HG03175 (cell line): ENCODE measurements around the gene NCAPG2.
A peak's percentile ranks its signal among the peaks of the same experiment; 100 is the strongest.

ENCODE experiments used
- ATAC-seq: cut with Tn5 transposase; IDR thresholded peaks from one replicate; pipeline ENCODE4 v1.9.1; 2021; ENCODE audit warnings: mild to moderate bottlenecking, moderate library complexity; ENCODE audit not compliant: unreplicated experiment

Gene NCAPG2

GRCh38 chr7:158606129-158606528 is 98.5 kb downstream of the NCAPG2 start:
- no peak for ATAC-seq

- ATAC-seq = peak; percentile 30
These were observed 100.5 kb downstream of the NCAPG2 start for GRCh38 chr7:158603773-158604755.

DNA sequence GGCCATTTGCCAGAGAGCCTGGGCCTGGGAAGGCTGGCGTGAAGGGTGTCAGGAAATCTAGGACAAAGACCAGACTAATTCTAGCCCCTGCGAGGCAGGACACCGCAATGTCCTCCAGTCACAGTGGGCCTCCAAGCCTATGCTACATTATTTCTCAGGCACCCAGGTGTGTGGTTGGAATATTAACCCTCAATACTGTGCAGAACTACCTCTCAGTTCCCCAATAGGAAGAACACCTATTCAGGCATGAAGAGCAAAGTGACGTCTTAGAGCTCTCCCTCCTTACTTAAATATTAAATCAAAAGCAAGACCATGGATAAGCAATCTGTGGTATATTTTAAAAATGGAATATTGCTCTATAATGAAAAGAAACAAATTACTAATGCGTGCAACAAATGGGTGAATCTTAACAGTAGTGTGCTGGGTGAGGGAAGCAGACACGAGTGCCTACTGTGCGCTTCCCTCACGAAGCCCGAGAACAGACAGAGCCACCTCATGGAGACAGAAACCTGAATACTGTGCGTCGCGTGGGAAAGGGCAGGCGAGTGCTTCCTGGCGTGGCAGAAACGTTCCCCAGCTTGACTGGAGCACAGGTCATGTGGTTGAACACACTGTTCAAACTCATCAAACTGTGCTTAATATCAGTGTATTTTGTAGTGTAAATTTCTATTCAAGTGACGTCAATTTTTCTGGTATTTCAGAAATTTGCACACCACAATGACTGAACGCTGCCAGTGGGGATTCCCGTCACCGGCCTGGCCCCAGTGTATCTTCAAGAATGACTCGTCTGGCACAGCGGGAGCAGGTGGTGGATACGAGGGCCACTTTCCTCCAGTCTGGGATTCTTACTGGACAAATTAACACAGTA is 101.5 kb downstream of the NCAPG2 start:
- peak; percentile 50 for ATAC-seq

DNA sequence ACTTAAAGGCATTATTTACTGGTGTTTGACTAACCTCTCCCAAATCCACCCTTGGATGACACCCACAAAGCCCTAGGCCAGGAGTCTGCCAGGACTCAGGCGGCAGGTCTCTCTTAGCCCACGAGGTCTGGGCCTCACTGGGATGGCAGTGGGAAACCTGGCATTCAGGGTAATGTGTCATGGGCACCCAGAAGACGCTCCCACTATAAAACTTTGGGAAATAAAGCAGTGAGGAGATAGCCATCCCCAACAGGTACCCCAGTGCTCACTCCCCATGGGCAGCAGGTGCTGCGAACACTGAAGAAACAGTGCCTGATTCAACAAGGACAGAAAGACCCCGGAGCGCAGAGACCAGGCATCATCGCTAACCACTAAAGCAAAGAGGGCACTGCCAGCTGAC is 102.6 kb downstream of the NCAPG2 start:
- no peak for ATAC-seq

- no peak for ATAC-seq
These were observed 103.5 kb downstream of the NCAPG2 start for GRCh38 chr7:158601090-158601489.

DNA sequence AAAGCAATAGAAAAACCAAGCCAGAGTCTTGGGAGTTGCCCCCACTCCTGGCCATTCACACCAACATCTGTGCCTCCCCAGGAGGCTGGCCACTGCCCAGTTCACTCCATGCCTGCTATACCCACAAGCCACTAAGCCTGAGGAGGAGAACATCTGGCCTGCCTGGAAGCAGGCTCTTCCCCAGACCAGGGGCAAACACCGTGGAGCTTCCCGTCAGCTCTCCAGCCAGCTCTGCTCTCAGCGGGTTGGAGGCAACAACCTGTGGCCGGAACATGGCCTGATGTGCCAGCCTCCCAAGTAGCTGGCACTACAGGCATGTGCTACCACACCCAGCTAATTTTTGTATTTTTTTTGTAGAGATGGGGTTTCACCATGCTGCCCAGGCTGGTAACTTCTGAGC is 107.9 kb downstream of the NCAPG2 start:
- ATAC-seq = no peak

GRCh38 chr7:158596309-158596708 is 108.3 kb downstream of the NCAPG2 start:
- no peak for ATAC-seq

GRCh38 chr7:158595068-158595467 is 109.5 kb downstream of the NCAPG2 start:
- ATAC-seq = peak; percentile 62

DNA sequence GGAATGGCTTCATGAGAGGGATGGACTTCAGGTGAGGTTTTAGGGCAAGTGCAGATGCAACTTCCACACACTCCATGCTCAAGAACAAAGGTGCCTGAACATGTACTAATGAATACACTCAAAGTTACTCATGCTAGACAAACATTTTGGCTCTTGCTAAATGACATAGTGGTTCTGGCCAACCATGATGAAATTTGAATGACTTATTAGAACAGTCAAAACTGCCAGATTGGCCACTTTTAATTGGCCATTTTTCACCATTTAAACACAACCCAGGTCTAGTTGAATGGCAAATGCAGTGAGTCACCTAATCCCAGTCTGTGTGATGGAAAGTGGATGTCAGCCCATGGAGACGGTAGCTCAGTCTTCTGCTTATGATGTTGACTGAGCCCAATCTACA is 112.1 kb downstream of the NCAPG2 start:
- no peak for ATAC-seq

- ATAC-seq = no peak
These were observed 112.7 kb downstream of the NCAPG2 start for GRCh38 chr7:158591944-158592343.

- no peak for ATAC-seq
These were observed 114.4 kb downstream of the NCAPG2 start for GRCh38 chr7:158590181-158590530.

DNA sequence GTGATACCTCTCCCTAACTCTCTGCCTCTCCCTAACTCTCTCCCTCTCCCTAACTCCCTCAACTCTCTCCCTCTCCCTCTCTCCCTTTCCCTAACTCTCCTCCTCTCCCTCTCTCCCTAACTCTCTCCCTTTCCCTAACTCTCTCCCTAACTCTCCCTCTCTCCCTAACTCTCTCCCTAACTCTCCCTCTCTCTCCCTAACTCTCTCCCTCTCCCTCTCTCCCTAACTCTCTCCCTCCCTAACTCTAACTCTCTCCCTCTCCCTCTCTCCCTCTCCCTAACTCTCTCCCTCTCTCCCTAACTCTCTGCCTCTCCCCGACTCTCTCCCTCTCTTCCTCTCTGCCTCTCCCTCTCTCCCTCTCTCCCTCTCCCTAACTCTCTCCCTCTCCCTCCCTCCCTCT is 115.0 kb downstream of the NCAPG2 start:
- no peak for ATAC-seq

DNA sequence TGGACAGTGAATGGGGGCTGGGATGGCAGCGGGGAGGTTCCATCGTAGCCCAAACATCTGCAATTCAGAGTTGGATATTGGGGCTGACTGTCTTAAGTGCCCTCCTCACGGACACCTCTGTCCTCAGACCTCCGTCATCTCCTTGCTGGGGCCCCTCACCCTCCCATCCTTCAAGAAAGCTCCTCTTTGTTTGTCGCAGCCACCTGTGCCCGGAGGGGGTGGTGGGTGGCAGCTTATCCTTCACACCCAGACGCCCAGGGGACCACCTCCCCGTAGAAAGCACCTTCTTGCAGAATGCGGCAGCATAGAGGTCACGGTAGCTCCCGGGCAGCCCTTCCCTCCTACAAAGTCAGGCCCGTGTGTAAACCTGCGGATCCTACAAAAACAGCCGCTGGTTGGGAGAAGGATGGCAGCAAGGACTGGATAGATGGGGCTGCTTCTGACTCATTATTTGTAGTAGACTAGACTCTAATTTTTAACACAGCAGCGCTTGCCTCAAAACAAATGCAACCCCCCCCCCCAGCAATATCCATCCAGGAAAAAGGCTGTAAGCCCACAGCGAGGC is 115.6 kb downstream of the NCAPG2 start:
- ATAC-seq = no peak

- peak; percentile 6 for ATAC-seq
These were observed 116.3 kb downstream of the NCAPG2 start for GRCh38 chr7:158588085-158588877.

GRCh38 chr7:158587162-158588084 is 117.2 kb downstream of the NCAPG2 start, which contains the start of gene PTPRN2:
TSS of gene PTPRN2 (minus strand) at chr7:158587823.
- ATAC-seq = peak; percentile 46

DNA sequence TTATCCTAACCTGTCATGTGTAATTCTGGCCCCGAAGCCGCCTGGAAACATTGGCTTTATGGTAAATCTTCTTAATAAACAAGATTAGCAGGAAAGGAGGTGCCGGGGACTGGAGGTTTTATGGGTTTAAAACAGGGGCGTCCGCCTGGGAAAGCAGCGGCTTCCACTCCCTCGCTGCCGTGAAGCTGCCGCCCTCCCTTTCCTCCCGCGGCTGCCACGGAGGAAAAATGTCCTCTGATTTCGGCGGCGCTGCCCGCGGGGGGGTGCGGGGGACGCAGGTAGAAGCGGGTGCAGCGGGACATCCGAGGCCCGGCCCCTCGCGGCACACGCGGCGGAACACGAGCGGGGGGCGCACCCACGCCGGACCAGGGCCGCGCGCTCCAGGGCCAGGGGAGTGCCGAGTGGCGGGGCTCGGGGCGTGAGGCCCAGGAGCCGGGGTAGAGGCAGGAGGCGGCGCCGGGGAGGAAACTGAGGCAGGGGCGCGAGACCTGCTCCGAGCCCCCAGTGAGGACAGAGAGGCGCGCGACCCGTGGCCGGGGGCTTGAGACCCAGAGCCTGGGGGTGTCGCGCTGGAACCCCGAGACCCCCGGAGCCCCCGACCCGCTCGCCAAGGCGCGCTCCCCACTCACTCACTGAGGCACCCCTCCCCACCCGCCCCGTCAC is 118.0 kb downstream of the NCAPG2 start:
- no peak for ATAC-seq

DNA sequence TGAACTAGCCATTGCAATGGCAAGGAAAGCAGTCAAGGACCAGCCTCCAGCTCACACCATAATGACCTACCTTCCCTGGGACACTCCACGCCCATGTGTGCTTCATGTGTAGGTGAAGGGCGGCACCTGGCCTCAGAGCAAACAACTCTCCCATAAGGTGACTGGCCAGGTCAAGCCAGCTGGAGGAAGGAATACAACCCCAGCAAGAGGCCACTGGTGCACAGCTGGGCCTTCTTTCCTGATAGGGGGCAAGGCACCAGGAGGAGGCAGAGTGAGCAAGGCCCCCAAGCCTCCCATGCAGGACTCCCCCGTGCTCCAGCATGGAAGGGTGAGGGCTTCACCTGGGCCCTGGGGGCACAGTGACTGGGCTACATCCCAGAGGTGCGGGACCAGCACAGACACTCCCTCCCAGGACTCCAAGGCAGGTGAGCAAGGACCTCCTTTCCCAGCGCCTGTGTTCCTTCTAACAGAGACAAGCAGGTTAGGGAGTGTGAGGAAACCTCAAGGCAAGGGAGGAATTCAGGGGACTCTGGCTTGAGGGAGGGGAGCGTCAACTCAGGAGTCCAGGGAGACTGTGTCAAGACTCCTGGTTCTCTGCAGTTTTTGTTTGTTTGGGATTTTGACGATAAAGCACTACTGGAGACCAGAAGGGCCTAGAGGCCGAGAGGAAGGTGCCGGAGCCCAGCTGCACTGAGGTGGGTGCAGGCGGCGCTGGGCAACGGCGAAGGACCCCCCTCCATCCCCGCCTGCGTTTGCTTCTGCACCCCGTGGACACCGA is 118.7 kb downstream of the NCAPG2 start:
- no peak for ATAC-seq

GRCh38 chr7:158584407-158584806 is 120.2 kb downstream of the NCAPG2 start:
- no peak for ATAC-seq
